ENCODE results near the gene FAXC.

DNA sequence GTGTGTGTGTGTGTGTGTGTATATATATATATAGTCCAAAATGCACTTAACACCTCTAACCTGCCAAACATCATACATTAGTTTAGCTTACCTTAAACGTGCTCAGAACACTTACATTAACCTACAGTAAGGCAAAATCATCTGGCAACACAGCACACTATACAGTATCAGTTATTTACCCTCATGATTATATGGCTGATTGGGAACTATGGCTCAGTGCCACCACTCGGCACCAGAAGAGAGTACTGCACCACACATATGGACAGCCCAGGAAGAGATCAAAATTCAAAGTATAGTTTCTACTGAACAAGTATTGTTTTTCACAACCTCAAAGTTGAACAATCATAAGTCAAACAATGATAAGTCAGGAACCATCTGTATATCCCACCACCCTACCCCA lies 59.8 kb downstream of the FAXC start:
- TF ChIP-seq, protein P1, sequence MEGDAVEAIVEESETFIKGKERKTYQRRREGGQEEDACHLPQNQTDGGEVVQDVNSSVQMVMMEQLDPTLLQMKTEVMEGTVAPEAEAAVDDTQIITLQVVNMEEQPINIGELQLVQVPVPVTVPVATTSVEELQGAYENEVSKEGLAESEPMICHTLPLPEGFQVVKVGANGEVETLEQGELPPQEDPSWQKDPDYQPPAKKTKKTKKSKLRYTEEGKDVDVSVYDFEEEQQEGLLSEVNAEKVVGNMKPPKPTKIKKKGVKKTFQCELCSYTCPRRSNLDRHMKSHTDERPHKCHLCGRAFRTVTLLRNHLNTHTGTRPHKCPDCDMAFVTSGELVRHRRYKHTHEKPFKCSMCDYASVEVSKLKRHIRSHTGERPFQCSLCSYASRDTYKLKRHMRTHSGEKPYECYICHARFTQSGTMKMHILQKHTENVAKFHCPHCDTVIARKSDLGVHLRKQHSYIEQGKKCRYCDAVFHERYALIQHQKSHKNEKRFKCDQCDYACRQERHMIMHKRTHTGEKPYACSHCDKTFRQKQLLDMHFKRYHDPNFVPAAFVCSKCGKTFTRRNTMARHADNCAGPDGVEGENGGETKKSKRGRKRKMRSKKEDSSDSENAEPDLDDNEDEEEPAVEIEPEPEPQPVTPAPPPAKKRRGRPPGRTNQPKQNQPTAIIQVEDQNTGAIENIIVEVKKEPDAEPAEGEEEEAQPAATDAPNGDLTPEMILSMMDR (IDR thresholded peaks at IDR 0.05; ENCODE audit: extremely low read depth in 1 of 2, insufficient read depth in 1 of 2, low read depth in 1 of 2, low read length in 2 of 2): no peak
- no peak for TF ChIP-seq POLR2A (IDR thresholded peaks at IDR 0.05; ENCODE audit: low read depth, low read length)

Measured in endothelial cell of umbilical vein (primary cell).